A549 (cell line): ENCODE results near the gene PCDH1.

Experiments
- ELK1 ChIP-seq: fragments of 150-350 bp; IDR thresholded peaks from 2 replicates; pipeline ENCODE4 v1.6.1; 2014; ENCODE audit warnings: low read depth, mild to moderate bottlenecking, low read length
- POLR2A ChIP-seq: IDR thresholded peaks from 2 replicates; pipeline ENCODE4 v1.6.1; 2012; ENCODE audit warnings: mild to moderate bottlenecking, low read length
- TF ChIP-seq, protein P1 (sequence below): fragments of >200 bp; sonication (Bioruptor Twin); formaldehyde crosslinking; IDR thresholded peaks from 3 replicates; pipeline ENCODE4 v1.5.1; 2016

DNA sequence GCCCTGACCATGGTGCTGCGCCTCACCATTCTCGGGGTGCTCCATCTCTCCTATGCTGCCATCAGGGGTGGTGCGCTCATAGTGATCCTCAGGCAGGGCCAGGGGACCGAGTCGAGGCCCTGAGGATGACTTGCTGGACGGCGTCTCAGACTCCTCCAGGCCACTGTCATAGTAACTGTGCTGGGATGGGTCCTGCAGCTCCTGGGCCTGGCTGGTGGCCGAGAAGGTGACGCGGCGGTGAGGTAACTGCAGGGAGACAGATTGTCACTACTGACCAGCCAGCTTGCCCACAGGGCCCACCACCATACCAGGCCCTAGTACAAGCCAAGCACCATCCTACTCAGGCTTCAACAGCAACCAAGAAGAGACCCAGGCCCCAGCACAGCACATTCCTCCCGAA, 21.0 kb downstream of the PCDH1 start:
- TF ChIP-seq, protein P1, sequence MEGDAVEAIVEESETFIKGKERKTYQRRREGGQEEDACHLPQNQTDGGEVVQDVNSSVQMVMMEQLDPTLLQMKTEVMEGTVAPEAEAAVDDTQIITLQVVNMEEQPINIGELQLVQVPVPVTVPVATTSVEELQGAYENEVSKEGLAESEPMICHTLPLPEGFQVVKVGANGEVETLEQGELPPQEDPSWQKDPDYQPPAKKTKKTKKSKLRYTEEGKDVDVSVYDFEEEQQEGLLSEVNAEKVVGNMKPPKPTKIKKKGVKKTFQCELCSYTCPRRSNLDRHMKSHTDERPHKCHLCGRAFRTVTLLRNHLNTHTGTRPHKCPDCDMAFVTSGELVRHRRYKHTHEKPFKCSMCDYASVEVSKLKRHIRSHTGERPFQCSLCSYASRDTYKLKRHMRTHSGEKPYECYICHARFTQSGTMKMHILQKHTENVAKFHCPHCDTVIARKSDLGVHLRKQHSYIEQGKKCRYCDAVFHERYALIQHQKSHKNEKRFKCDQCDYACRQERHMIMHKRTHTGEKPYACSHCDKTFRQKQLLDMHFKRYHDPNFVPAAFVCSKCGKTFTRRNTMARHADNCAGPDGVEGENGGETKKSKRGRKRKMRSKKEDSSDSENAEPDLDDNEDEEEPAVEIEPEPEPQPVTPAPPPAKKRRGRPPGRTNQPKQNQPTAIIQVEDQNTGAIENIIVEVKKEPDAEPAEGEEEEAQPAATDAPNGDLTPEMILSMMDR: no peak
- TF ChIP-seq ELK1 (no peak), POLR2A (no peak)
